C1 segment of cervical spinal cord (tissue), 14 donors: ENCODE measurements around the gene TTYH1.

Experiments
- DNase-seq, 14 donors: peaks; one replicate each; lab custom pipeline; 2025; lab: John Stamatoyannopoulos, UW

The TTYH1 gene

GRCh38 chr19:54475706-54476105 is 60.4 kb downstream of the TTYH1 start:
- no peak for DNase-seq

DNA sequence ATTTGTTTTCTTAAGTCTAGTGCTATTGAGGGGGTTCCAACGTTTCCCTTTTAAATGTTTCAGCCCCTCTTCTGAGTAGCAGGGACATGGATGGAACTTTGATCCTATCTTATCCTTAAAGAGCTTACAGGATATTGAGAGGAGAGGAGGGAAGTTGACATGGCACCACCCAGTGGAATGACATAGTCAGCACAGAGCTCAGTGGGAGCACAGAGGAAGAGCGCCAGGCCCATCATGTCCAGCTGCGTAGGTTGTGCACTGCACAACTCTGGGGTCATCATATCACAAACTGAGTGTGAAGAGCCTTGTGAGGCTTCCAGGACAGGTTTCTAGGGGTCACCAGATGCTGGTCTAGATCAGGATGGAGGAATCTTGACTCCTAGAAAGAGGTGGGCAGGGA is 62.4 kb downstream of the TTYH1 start:
- DNase-seq: no peak

DNA sequence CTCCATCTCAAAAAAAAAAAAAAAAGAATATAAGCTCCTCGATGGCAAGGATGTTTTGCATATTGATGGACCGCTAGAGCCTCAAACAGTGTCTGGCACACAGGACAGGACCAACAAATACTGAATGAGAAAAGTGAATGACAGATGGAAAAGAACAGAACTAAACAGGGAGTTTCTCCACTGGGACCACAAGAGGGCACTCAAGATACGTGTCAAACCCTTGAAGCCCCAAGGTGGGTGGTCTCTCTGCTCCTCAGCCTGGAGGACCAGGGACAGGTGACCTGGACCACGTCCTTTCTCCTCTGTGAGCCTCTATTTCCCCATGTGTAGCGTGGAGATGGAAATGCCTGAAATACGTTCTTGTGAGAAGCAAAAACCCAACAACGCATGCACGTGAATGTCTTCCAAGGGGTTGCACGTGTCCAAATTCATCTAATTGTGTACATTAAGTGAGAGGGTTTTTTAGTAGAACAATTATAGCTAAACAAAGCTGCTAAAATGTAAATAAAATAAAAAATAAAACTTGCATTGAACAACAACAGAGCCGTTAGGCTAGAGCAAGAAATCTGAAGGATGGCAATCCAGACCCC is 63.5 kb downstream of the TTYH1 start:
- DNase-seq: peak in 1 of 14 donors; percentile 4

GRCh38 chr19:54480051-54480450 is 64.8 kb downstream of the TTYH1 start:
- no peak for DNase-seq

- DNase-seq: peak in 3 of 14 donors; percentile 1 to 18 (median 10)
These were observed 66.2 kb downstream of the TTYH1 start for GRCh38 chr19:54481326-54481930.

DNA sequence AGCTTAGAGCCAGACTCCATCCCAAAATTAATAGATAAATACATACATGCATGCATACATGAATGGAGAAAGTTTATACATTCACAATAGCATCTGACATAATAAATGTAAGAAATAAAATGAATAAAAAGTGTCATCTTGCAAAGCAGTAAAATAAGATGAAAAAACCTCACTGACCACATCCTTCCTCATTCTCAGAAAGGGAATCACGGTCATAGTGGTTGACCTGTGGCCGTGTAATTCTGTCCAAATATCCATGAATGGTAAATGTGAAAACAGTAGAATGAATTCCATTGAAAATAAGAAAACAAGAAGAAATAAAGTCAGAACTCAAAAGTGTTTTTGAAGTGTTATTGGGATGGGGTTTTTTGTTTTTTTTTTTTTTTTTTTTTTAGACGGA is 67.6 kb downstream of the TTYH1 start:
- DNase-seq: no peak

DNA sequence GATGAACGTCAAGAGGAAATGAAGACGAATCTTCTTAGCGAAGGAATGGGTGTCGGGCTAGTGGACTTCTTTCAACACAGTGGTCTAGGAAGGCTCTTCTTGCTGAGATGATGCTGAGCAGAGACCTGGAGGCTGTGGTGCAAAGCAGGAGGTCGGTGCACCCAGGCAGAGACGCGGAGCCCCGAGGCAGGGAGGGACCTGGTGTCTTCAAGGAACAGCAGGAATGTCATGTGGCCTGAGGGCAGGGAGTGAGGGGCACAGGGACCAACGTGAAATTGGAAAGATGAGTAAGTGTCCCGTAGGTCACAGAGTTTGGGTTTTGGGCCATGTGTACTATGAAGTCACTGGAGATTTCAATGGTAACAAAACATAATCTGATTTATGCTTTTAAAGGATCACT is 69.2 kb downstream of the TTYH1 start:
- no peak for DNase-seq

GRCh38 chr19:54485851-54486250 is 70.6 kb downstream of the TTYH1 start:
- DNase-seq: no peak
